ENCODE measurements around the gene INPP5A.
A peak's percentile ranks its signal among the peaks of the same experiment; 100 is the strongest.

Gene INPP5A

GRCh38 chr10:132714986-132715775, 177.6 kb downstream of the INPP5A start:
- Histone ChIP-seq H3K4me3 (ENCODE audit: low read length) (no peak overlapping the region), H3K9ac (ENCODE audit: low read length) (no peak overlapping the region), H3K27me3 (replicated peaks; ENCODE audit: control insufficient read depth, insufficient read depth, low read length) (no peaks in the 10 kb centered on the region), H3K4me1 (ENCODE audit: control insufficient read depth, insufficient read depth, low read length) (no peaks in the 10 kb centered on the region), H3K36me3 (ENCODE audit: control insufficient read depth, insufficient read depth, low read length, severe bottlenecking) (peaks cover 25% of the 10 kb centered on the region), H3K9me3 (ENCODE audit: control insufficient read depth, low read length) (no peaks in the 10 kb centered on the region)
- no peak for DNase-seq (ENCODE audit: low read depth)

GRCh38 chr10:132715776-132716680, 178.4 kb downstream of the INPP5A start:
- Histone ChIP-seq H3K9me3 (ENCODE audit: control insufficient read depth, low read length) (no peaks in the 10 kb centered on the region), H3K9ac (ENCODE audit: low read length) (no peak overlapping the region), H3K36me3 (ENCODE audit: control insufficient read depth, insufficient read depth, low read length, severe bottlenecking) (peaks cover 22% of the 10 kb centered on the region), H3K27me3 (replicated peaks; ENCODE audit: control insufficient read depth, insufficient read depth, low read length) (no peaks in the 10 kb centered on the region), H3K4me3 (ENCODE audit: low read length) (no peak overlapping the region), H3K4me1 (ENCODE audit: control insufficient read depth, insufficient read depth, low read length) (no peaks in the 10 kb centered on the region)
- DNase-seq (ENCODE audit: low read depth): no peak

GRCh38 chr10:132716691-132717490, 179.3 kb downstream of the INPP5A start:
- no peak overlapping the region for H3K4me3 ChIP-seq (ENCODE audit: low read length)
- DNase-seq (ENCODE audit: low read depth): no peak
- no peaks in the 10 kb centered on the region for H3K9me3 ChIP-seq (ENCODE audit: control insufficient read depth, low read length)
- peaks cover 18% of the 10 kb centered on the region for H3K36me3 ChIP-seq (ENCODE audit: control insufficient read depth, insufficient read depth, low read length, severe bottlenecking)
- no peaks in the 10 kb centered on the region for H3K27me3 ChIP-seq (replicated peaks; ENCODE audit: control insufficient read depth, insufficient read depth, low read length)
- H3K4me1 ChIP-seq (ENCODE audit: control insufficient read depth, insufficient read depth, low read length): no peaks in the 10 kb centered on the region
- no peak overlapping the region for H3K9ac ChIP-seq (ENCODE audit: low read length)

GRCh38 chr10:132721725-132722124, 184.1 kb downstream of the INPP5A start:
- H3K36me3 ChIP-seq (ENCODE audit: control insufficient read depth, insufficient read depth, low read length, severe bottlenecking): peaks cover 13% of the 10 kb centered on the region
- no peaks in the 10 kb centered on the region for H3K4me1 ChIP-seq (ENCODE audit: control insufficient read depth, insufficient read depth, low read length)
- no peak overlapping the region for H3K9ac ChIP-seq (ENCODE audit: low read length)
- no peak overlapping the region for H3K4me3 ChIP-seq (ENCODE audit: low read length)
- no peaks in the 10 kb centered on the region for H3K9me3 ChIP-seq (ENCODE audit: control insufficient read depth, low read length)
- H3K27me3 ChIP-seq (replicated peaks; ENCODE audit: control insufficient read depth, insufficient read depth, low read length): no peaks in the 10 kb centered on the region
- peak; percentile 24 for DNase-seq (ENCODE audit: low read depth)

GRCh38 chr10:132722394-132723329, 185.1 kb downstream of the INPP5A start:
- Histone ChIP-seq H3K36me3 (ENCODE audit: control insufficient read depth, insufficient read depth, low read length, severe bottlenecking) (peaks cover 19% of the 10 kb centered on the region), H3K4me3 (ENCODE audit: low read length) (no peak overlapping the region), H3K9me3 (ENCODE audit: control insufficient read depth, low read length) (no peaks in the 10 kb centered on the region), H3K4me1 (ENCODE audit: control insufficient read depth, insufficient read depth, low read length) (no peaks in the 10 kb centered on the region), H3K27me3 (replicated peaks; ENCODE audit: control insufficient read depth, insufficient read depth, low read length) (no peaks in the 10 kb centered on the region), H3K9ac (ENCODE audit: low read length) (no peak overlapping the region)
- no peak for DNase-seq (ENCODE audit: low read depth)

- Histone ChIP-seq H3K27me3 (replicated peaks; ENCODE audit: control insufficient read depth, insufficient read depth, low read length) (no peaks in the 10 kb centered on the region), H3K36me3 (ENCODE audit: control insufficient read depth, insufficient read depth, low read length, severe bottlenecking) (peaks cover 19% of the 10 kb centered on the region), H3K4me1 (ENCODE audit: control insufficient read depth, insufficient read depth, low read length) (no peaks in the 10 kb centered on the region), H3K4me3 (ENCODE audit: low read length) (no peak overlapping the region), H3K9me3 (ENCODE audit: control insufficient read depth, low read length) (no peaks in the 10 kb centered on the region), H3K9ac (ENCODE audit: low read length) (no peak overlapping the region)
- no peak for DNase-seq (ENCODE audit: low read depth)
Observed at GRCh38 chr10:132723330-132723970, 185.9 kb downstream of the INPP5A start.

- H3K36me3 ChIP-seq (ENCODE audit: control insufficient read depth, insufficient read depth, low read length, severe bottlenecking): peaks cover 19% of the 10 kb centered on the region
- no peak overlapping the region for H3K9ac ChIP-seq (ENCODE audit: low read length)
- no peak for DNase-seq (ENCODE audit: low read depth)
- H3K27me3 ChIP-seq (replicated peaks; ENCODE audit: control insufficient read depth, insufficient read depth, low read length): no peaks in the 10 kb centered on the region
- no peaks in the 10 kb centered on the region for H3K4me1 ChIP-seq (ENCODE audit: control insufficient read depth, insufficient read depth, low read length)
- H3K9me3 ChIP-seq (ENCODE audit: control insufficient read depth, low read length): no peaks in the 10 kb centered on the region
- H3K4me3 ChIP-seq (ENCODE audit: low read length): no peak overlapping the region
Observed at GRCh38 chr10:132724446-132724845, 186.9 kb downstream of the INPP5A start.

- no peaks in the 10 kb centered on the region for H3K27me3 ChIP-seq (replicated peaks; ENCODE audit: control insufficient read depth, insufficient read depth, low read length)
- DNase-seq (ENCODE audit: low read depth): no peak
- H3K4me3 ChIP-seq (ENCODE audit: low read length): no peak overlapping the region
- no peak overlapping the region for H3K9ac ChIP-seq (ENCODE audit: low read length)
- H3K9me3 ChIP-seq (ENCODE audit: control insufficient read depth, low read length): no peaks in the 10 kb centered on the region
- H3K4me1 ChIP-seq (ENCODE audit: control insufficient read depth, insufficient read depth, low read length): no peaks in the 10 kb centered on the region
- H3K36me3 ChIP-seq (ENCODE audit: control insufficient read depth, insufficient read depth, low read length, severe bottlenecking): peaks cover 19% of the 10 kb centered on the region
Observed at GRCh38 chr10:132725202-132725601, 187.6 kb downstream of the INPP5A start.

- H3K27me3 ChIP-seq (replicated peaks; ENCODE audit: control insufficient read depth, insufficient read depth, low read length): no peaks in the 10 kb centered on the region
- DNase-seq (ENCODE audit: low read depth): no peak
- no peaks in the 10 kb centered on the region for H3K9me3 ChIP-seq (ENCODE audit: control insufficient read depth, low read length)
- H3K36me3 ChIP-seq (ENCODE audit: control insufficient read depth, insufficient read depth, low read length, severe bottlenecking): peaks cover 19% of the 10 kb centered on the region
- H3K4me3 ChIP-seq (ENCODE audit: low read length): no peak overlapping the region
- H3K9ac ChIP-seq (ENCODE audit: low read length): no peak overlapping the region
- H3K4me1 ChIP-seq (ENCODE audit: control insufficient read depth, insufficient read depth, low read length): no peaks in the 10 kb centered on the region
Observed at GRCh38 chr10:132726194-132726593, 188.6 kb downstream of the INPP5A start.

GRCh38 chr10:132726951-132727350, 189.4 kb downstream of the INPP5A start:
- Histone ChIP-seq H3K9me3 (ENCODE audit: control insufficient read depth, low read length) (no peaks in the 10 kb centered on the region), H3K36me3 (ENCODE audit: control insufficient read depth, insufficient read depth, low read length, severe bottlenecking) (peaks cover 19% of the 10 kb centered on the region), H3K9ac (ENCODE audit: low read length) (no peak overlapping the region), H3K4me1 (ENCODE audit: control insufficient read depth, insufficient read depth, low read length) (no peaks in the 10 kb centered on the region), H3K27me3 (replicated peaks; ENCODE audit: control insufficient read depth, insufficient read depth, low read length) (no peaks in the 10 kb centered on the region), H3K4me3 (ENCODE audit: low read length) (no peak overlapping the region)
- DNase-seq (ENCODE audit: low read depth): no peak

Measured in adipocyte (in vitro differentiated cells).